ENCODE results near the gene P2RX5. TPM values are rescaled to one million over a fixed set of nuclear protein-coding genes. Genes with fewer than 3 reads are reported as not detected.

P2RX5 gene
- total RNA-seq, 1 experiment from 2014 or later = 14.9 TPM

- POLR2A ChIA-PET = no interaction called here
Observed at GRCh38 chr17:3663102-3664011, 32.6 kb downstream of the P2RX5 start.

More at GRCh38 chr17:3663102-3664011, 32.6 kb downstream of the P2RX5 start:
- no peak for DNase-seq (ENCODE audit: low read depth, low spot score)
- CTCF ChIA-PET = interaction anchor here (0.6 to 0.7 kb wide), 2 partner anchors 27 to 1568 kb away, joined by 3 read pairs; partner anchors contain the start of genes CTNS and SHPK
- Histone ChIP-seq H3K27me3 (ENCODE audit: control insufficient read depth, insufficient read depth, low read length) (no peaks in the 10 kb centered on the region), H3K4me1 (ENCODE audit: control insufficient read depth, insufficient read depth, low read length) (peaks cover 21% of the 10 kb centered on the region), H3K36me3 (ENCODE audit: control insufficient read depth, insufficient read depth, low read length) (peaks cover 3% of the 10 kb centered on the region; the same call in 1 of the 2 replicates), H3K27ac (ENCODE audit: low read length) (no peak overlapping the region), H3K9me3 (ENCODE audit: control insufficient read depth, insufficient read depth, low read depth, low read length) (no peaks in the 10 kb centered on the region), H3K4me3 (ENCODE audit: low read depth in 2 of 2, low read length in 2 of 2) (no peak overlapping the region)
- in situ Hi-C loops (cut with HindIII; ENCODE audit: low pct_unique_long_range_greater_than_20kb, low sequenced_read_pairs) (no loop called here), intact Hi-C loops (cut with micrococcal nuclease; ENCODE audit: unreplicated experiment) (no loop called here)
- ATAC-seq = no peak
- no peak for TF ChIP-seq REST (IDR thresholded peaks at IDR 0.05; ENCODE audit: insufficient read depth in 1 of 2, low read depth in 2 of 2, low read length in 1 of 2)
- TF ChIP-seq POLR2AphosphoS5 (IDR thresholded peaks at IDR 0.05; ENCODE audit: low read depth, low read length) = no peak
- TF ChIP-seq TCF7L2 (IDR thresholded peaks at IDR 0.05; ENCODE audit: low read depth, low read length) = no peak
- TF ChIP-seq SIN3A (IDR thresholded peaks at IDR 0.05; ENCODE audit: borderline replicate concordance, insufficient read depth, low read depth, low read length) = no peak
- TF ChIP-seq CTCF (IDR thresholded peaks at IDR 0.05) = no peak
- BruUV-seq (replicated peaks) = no TSS peak

Data from Panc1 (cell line).